Left lobe of liver (tissue), 2 donors: ENCODE measurements around the gene PSMD6. TPM values are rescaled to one million over a fixed set of nuclear protein-coding genes. Genes with fewer than 3 reads are reported as not detected.

Source experiments
- ATAC-seq: fragments of 200-7000 bp; cut with Tn5 transposase; one replicate; pipeline ENCODE4 v1.9.1; 2020; ENCODE audit warnings: mild to moderate bottlenecking, moderate library complexity
- DNase-seq: peaks from one replicate; pipeline ENCODE4 v3.0.0-alpha.2; 2020; ENCODE audit warnings: low spot score
- total RNA-seq: library from RNA; stranded (reverse); gene quantifications from one replicate; pipeline ENCODE4 v1.2.1, GENCODE V29; 2021
- donor health status: DM: no; HTN: no; CAD: no; lungs with moderate emphysema.
- donor health status: DM: no; HTN: yes; CAD: no.

PSMD6 gene
- total RNA-seq, 1 donor from 2014 or later = 31.8 TPM

DNA sequence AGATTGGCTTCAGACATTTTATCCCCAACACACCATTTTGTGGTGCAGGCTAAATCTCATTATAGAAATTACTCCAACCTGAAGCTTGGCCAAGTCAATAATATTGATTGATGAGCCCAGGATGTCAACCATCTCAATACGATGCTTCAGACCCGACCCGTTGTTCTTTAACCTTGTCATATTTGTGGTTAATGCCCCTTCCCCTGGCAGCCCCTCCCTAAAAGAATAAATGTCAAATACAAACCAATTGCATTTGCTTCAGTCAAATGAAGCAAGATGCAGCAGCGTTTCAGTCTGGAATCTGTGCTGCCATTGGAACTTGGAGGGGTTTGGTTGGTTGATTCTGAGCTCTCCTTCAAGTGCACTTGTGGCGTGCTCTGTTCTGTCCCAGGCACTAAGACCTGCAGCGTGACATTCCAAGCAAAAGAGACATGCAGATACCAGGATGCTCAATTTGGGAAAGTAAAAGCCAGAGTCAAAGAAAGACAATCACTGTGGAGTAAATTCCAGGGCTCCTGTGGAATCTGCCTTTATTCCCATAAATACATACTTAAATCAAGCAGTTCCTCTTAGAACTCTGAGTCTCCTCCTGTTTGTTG lies 23.8 kb upstream of the PSMD6 start:
- no peak for ATAC-seq
- no peak for DNase-seq

DNA sequence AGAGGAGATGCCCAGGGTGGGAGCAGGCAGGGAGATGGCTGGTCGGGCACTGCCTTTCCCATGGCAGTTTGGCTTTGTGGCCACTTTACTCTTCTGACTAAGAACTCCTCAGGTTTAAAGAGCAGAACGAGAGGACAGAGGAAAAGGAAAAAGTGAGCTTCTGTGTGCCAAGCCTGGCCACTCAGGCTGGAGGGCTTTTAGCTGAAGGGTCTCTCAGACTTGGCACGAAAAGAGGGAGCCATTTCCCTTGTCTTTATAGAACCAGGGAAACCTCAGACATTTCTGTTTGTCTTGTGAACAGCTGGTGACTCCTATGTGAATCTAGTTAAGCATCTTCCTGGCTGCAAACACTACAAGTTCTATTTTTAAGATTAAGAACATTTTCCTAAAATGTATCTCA lies 23.3 kb upstream of the PSMD6 start:
- ATAC-seq (no peak), DNase-seq (no peak)

DNA sequence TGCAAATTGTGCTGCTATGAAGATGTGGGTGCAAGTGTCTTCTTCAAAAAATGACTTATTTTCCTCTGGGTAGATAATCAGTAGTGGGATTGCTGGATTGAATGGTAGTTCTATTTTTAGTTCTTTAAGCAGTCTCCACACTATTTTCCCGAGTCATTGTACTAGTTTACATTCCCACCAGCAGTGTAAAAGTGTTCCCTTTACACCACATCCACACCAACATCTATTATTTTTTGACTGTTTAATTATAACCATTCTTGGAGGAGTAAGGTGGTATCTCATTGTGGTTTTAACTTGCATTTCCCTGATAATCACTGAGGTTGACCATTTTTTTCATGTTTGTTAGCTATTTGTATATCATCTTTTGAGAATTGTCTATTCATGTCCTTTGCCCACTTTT lies 19.7 kb upstream of the PSMD6 start:
- DNase-seq (no peak), ATAC-seq (no peak)

DNA sequence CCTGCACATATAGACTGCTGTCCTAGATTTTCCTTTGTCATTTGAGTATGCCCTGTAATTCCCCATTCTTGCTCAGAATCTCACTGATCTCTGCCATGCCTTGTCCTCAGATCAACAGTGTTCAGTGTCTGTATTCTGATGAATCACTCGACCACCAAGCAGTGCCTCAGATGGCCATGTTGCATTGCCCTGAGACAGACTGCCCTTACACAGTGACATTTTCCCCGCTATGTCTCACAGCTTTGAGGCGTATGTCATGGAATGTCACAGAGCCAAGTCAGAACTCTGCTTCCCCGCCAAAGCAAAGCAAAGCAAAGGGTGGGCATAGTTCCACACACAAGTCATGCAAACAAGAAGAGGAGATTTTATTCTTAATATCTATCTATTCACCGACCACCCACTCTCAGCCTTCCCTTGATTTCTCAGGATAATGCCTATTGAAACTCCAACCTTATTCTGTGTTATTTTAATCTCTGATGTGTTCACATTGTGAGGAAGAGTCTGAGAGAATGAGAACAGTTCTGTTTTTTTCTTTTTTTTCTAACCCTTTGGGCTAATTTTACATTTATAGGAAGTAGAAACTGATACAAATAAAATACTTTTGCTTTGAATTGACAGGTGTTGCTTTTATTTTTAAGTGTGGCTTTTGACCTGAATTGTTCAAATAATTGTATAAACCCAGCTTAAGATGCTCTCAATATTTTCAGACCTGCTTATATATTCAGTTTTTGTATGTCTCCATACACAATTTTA lies 16.9 kb upstream of the PSMD6 start:
- DNase-seq (no peak), ATAC-seq (no peak)

DNA sequence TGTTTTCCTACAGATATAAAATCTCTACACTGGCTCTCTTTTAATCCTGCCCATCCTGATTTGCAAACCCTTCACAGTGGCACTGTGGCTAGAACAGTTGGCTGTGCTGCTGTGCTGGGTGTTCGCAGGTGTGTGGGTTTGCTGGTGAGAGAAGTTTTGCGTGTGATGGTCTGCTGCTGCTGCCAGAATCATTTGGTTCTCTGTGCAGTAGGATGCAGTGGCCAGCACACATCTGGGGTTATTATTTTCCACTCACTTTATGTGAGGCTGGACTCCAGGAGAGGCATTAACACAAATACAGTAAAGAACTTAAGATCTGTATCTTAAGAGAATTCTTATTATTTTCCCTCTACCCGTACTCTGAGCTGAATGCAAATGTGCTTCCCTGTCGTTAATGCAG lies 16.0 kb upstream of the PSMD6 start:
- DNase-seq (no peak), ATAC-seq (no peak)

DNA sequence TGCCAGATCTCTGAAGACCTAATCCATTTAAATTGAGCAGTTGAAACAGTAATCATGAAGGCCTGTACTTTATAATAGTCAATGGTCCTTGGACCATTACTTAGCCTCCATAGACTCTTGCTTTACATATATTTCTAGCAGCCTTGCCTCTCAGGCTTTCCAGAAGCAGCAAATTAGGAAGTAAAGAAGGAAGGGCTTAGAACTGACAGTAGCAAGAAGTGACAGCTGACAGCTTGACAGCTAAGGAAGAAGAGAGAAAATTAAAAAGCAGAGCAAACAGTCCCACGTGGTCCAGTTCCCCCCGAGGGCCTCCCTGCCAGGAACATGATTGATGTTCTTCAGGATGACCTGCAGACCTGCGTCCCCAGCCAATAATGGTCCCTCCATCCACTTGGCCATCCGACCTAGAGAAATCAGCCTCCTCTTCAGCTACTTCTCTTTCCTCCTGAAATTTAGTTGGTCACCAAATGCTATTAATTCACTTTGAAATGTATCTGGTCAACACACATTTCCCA lies 15.0 kb upstream of the PSMD6 start:
- no peak for DNase-seq
- no peak for ATAC-seq

DNA sequence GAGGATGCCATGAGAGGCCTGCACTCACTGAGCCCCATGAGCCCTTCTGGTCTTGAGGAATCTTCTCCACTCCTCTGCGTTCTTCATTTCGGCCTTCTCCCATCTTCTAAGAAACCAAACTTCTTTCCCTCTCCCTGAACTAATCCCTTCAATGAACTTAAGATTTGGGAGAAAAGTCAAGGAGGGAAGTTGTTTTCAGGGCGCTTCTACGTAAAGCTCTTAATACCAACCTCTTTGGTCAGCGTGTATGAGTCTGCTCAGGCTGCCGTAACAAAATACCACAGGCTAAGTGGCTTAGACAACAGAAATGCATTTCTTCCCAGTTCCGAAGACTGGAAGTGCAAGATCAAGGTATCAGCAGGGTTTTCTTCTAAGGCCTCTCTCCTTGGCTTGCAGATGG lies 13.8 kb upstream of the PSMD6 start:
- ATAC-seq = no peak
- no peak for DNase-seq

DNA sequence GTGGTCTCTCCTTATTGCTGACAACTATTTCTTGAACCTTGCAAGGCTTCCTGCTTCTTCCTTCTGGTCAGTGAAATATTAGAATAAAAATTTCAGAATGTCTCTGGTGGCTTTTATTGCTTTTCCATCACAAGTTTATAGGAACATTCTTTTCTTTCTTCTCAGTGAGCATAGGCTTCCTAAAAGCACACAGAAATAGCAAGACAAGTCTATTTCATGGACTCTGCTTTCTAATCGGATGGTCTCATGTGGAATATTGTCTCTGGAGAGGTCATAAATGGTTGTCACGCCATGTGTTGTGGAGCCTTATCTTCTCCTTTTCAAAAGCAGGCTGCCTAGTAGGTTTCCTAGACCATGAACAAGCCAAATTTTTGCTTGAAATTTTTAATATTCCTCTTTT lies 9.8 kb upstream of the PSMD6 start:
- DNase-seq (no peak), ATAC-seq (no peak)

DNA sequence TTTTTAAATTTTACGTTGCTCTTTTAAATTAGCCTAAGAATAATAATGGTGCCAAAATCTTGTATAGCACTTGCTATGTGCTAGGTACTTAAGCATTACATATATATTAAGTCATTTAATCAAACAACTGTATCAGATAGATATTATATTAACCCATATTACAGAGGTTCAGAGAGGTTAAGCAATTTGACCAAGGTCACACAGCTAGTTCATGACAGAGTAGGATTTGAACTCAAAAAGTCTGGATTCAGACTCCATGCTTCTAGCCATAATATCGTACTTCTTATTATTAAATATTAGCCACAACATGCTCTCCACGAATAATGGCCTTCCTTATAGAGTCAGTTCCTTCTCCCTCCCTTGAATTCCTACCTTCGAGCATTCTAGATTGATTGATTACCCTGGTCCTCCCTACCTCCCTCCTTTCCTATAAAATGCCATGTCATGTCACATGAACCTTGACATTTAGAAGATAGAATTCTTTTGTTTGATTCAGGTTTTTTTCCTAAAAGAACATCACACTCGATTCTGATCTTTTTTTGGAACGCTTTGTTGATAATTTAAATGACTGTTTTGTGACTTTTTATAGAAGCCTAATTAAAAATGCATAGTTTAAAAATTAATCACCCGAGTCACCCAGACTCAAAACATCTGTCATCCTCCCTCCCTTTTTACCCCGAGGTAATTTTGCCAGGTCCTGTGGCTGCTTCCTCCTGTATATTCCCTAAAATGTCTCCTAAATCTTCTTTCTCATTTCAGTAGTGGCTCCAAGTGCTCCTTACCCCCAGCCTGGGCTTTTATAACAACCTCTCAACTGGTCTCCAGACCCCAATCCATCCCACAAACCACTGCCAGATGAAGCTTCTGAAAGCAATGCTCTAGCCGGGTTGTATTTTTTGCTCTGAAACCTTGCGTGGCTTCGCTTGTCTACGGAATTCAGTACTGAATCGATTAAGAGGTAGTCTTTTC lies 8.5 kb upstream of the PSMD6 start:
- DNase-seq (no peak), ATAC-seq (no peak)

DNA sequence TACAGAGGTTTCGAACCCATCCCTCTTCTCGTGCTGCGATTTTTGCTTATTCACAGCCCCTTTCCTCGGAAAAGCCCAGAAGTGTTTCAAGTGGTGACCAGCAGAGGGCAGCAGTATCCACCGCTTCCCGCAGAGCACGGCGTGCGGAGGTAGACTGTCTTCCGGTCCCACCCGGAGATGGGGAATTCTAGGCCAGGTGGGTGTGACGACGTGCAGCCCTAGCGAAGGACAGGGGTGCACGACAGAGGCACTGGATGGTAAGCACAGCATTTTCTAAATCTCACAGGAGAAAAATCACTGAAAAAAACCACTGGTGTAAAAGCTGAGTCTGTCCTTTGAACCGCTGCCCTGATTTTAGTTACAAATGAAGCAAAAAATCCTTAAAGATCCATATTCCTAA lies 7.4 kb upstream of the PSMD6 start:
- ATAC-seq (peak; percentile 99), DNase-seq (peak; percentile 74)

DNA sequence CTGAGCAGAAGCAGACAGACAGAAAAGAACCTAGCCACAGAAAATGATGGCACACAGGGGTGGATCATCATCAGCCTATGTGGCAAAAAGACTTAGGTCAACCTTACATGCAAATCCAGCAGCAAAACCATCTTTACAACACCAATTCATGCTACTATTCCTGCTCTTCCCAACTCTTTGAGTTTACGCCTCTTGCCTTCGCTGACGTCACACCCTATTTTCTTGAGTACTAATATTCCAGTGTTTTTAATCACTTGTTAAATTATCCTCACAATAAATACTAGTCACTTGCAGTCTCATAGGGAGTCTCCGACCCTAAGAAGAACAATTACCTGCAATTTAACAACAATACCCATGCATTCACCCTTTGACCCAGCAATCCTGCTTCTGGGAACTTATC lies 6.0 kb upstream of the PSMD6 start:
- ATAC-seq (no peak), DNase-seq (no peak)

DNA sequence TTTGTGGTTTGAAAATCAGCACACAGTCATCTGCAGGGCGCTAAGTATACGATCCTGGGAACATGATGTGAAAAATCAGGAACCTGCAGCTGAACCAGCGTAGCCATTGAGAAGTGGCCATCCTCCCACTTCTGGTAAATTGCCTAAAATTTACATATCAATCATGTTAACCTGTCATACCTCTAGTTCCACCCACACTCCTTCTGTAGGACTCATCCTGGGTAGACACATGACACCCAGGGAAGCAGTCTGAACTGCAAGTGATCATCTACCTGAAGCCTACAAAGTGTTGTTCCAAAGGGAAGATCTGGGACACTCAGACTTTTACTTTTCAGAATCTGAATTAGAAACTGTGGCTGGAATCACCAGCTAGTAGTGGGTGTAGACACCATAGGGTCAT lies 5.5 kb upstream of the PSMD6 start:
- no peak for ATAC-seq
- no peak for DNase-seq

DNA sequence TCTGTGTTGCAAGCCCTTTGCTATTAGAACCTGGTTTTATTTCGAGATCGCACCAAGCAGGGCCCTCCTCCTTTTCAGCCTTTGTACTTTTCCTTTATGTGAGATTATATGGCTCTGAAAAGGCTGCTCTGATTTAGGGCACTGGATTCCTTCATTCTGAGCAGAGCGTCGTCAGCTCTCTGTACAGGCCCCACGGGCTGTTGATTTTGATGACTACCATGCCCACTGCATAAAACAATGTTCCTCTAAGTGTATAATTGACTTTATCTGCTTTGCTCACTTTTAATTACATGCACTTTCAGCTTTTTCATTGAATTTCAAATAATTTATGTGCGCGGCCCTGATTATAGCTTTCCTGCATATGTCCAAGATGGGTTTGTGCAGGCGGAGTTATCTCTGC lies 4.4 kb upstream of the PSMD6 start:
- ATAC-seq (no peak), DNase-seq (no peak)

DNA sequence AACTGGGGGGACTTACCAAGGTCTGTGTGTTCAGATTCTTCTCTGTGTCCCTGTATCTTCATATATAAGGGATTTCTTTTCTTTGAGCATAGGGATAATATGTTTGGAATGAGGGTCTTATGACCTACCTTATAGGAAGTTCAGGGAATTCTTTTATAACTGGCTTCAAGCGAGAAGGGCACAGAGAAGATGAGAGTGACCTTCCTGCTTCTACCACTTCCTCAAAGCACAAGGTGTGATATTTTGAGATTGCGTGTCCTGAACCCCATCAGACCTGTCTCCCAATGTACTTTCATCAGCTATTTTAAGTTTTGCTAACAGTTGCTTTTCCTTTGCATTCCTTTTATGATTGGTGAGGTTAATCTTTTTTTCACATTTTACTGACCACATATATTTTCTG lies 3.1 kb upstream of the PSMD6 start:
- no peak for DNase-seq
- ATAC-seq = no peak

DNA sequence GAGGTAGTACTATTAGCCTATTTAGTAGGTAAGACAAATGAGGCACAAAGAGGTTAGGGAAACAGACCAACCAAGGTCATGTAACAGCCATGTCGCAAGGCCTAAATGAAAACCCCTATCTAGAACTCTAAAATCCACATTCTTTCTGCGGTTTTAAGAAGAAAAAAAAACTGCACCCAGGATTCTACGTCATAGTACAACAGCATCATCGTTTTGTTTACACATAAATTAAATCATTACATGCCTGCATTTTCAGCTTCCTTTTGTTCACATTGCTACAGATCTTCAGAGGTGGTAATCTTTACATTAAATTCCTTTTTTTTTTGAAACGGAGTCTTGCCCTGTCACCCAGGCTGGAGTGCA lies 548 bp upstream of the PSMD6 start:
- ATAC-seq = no peak
- no peak for DNase-seq

DNA sequence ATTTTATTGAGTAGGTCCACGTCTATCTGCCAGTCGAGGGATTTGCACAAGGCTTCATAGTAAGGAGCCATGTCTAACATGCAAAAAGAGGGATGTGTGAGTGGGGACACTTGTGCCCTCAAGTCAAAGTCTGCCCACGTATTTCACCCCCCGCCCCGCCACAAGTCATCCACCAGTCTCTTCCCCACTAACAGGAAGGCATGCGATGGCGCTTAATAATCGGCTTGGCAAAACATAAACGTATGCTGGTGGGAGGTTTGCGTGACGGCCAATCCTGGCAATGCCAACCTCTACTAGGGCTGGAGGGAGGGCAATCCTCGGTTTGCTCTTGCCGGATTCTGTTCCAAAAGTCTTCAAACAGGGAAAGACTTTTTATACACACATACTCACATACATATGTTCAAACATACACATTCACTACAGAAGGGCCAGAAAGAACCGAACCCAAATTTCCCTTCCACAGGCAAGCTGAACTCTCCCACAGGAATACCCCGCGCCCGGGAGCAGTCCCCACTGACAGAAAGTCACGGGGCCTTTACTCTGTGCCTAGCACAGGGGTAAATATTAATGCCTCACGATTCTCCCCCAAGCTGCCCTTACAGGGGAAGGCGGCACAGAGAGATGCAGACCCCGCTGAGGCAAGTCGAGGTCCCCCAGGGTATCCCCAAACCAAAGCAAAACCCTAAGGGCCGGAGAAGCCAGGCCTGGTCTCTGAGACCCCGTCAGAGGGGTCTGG lies 675 bp downstream of the PSMD6 start:
- DNase-seq (peak; percentile 51), ATAC-seq (peak; percentile 41)

DNA sequence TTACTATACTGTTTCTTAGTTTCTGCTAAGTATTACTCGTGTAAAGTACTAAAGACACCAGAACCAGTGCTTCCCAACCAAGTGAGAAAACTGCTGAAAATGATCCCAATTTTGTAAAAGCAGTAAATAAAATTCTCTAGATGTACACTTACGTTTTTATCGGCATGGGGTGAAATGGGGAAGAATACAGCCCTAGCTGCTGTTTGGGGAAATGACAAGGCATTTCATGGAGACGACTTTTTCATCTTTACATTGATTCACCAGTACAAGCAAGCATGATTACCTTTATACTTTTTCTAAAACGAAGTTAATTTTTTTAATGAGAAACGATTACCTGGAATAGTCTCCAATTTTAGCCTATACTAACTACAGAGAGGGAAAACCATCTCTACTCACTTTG lies 1.4 kb downstream of the PSMD6 start:
- no peak for ATAC-seq
- DNase-seq = no peak

DNA sequence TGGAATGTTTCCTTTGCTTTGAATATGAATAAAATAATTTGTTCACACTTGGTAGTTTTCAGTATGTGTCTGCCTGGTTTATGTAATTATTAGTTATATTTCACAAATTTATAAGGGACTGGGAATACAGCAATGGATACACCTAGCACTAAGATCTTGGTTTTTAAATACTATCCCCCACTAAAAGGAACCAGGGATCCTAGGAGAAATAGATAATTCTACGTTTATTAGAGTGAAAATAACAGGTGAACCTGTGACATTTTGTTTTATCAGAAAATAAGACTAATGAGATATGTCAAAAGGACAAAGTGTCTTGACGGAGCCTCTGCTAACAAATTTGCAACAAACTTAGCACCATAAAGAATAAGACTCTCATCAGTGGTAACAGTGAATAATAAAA lies 3.4 kb downstream of the PSMD6 start:
- no peak for ATAC-seq
- DNase-seq = no peak

DNA sequence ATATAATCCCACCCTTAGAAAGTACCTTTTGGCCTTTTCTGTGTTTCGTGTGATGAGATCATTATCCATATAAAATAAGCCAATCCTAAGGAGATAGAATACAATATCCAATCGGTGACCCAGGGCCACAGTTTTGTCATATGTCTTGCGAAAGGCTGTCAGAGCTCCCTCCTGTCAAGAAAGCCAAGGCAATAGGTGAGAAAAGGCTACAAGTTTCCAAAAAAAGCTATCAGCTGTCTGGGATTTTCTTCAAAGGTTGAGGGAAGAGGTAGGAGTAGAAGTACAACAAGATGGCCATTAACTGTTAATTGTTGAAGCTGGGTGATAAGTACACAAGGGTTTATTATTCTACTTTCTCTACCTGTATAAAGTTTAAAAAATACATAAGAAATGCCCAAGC lies 4.0 kb downstream of the PSMD6 start:
- DNase-seq (no peak), ATAC-seq (no peak)

DNA sequence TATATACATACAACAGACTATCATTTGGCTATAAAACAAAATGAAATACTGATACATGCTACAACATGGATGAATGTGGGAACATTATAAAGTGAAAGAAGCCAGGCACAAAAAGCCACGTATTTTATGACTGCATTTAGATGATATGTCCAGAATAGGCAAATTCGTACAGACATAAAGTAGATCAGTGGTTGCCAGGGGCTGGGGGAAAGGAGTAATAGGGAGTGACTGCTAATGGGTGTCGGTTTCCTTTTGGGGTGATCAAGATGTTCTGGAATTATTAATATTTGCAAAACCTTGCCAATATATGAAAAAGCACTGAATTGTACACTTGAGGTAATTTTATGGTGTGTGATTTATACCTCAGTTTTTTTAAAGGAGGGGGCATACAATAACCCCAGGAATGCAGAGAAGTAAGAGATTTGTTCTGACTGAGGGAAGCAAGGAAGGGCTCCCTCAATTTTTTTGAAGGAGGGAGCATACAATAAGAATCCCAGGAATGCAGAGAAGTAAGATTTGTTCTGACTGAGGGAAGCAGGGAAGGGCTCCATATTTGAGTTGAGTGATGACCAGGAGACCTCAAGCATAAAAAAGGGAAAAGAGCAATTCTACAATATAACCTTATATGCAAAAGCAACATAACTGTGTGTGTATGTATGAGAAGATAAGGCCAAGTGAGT lies 6.2 kb downstream of the PSMD6 start:
- ATAC-seq = no peak

More for the DNA sequence above, 6.2 kb downstream of the PSMD6 start:
- DNase-seq = no peak
